Stimulated activated CD4-positive, alpha-beta T cell treated with anti-CD3 and anti-CD28 coated beads, Interleukin-15, amount 100 ng/mL, for 48 hours (primary cell): ENCODE measurements around the gene ALKBH3.

Experiments used
- DNase-seq, 2 donors: peaks; one replicate each; pipeline ENCODE4 v3.0.0-alpha.2; 2020; ENCODE audit warnings: low read depth in 2 of 2

Gene ALKBH3

GRCh38 chr11:43962383-43963278, 82.0 kb downstream of the ALKBH3 start:
- DNase-seq, result no peak

- DNase-seq, result no peak
Measured at GRCh38 chr11:43963279-43963620, 82.6 kb downstream of the ALKBH3 start.

GRCh38 chr11:43967661-43968060, 87.0 kb downstream of the ALKBH3 start:
- no peak for DNase-seq

GRCh38 chr11:43968719-43969118, 88.1 kb downstream of the ALKBH3 start:
- DNase-seq, result no peak

GRCh38 chr11:43969543-43969942, 88.9 kb downstream of the ALKBH3 start:
- no peak for DNase-seq
